ENCODE results near the gene IQCN.
"Not testable (repeated sequence)": the region's sequence is repeated elsewhere in the genome, so short reads cannot be mapped to it uniquely, and the experiment has no call there.

The IQCN gene

GRCh38 chr19:18230941-18231734 lies 43.1 kb downstream of the IQCN start:
- no peak for DNase-seq

DNA sequence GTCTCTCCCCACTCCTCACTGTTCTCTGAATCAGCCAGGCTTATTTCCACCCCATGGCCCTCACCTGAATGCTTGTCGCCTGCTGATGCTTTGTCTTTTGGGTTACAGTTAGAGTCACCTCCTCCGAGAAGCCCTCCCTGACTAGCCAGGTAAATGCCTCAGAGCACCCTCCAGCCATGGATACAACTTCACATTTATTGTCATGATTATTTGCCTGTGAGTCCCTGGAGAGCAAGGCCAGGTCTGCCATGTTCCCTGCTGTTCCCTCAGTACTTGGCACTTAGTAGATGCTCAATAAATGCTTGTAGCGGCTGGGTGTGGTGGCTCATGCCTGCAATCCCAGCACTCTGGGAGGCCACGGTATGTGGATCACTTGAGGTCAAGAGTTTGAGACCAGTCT lies 44.3 kb downstream of the IQCN start:
- no peak for DNase-seq

GRCh38 chr19:18229474-18229873 lies 44.8 kb downstream of the IQCN start:
- no peak for DNase-seq

GRCh38 chr19:18227781-18228271 lies 46.4 kb downstream of the IQCN start:
- no peak for DNase-seq

DNA sequence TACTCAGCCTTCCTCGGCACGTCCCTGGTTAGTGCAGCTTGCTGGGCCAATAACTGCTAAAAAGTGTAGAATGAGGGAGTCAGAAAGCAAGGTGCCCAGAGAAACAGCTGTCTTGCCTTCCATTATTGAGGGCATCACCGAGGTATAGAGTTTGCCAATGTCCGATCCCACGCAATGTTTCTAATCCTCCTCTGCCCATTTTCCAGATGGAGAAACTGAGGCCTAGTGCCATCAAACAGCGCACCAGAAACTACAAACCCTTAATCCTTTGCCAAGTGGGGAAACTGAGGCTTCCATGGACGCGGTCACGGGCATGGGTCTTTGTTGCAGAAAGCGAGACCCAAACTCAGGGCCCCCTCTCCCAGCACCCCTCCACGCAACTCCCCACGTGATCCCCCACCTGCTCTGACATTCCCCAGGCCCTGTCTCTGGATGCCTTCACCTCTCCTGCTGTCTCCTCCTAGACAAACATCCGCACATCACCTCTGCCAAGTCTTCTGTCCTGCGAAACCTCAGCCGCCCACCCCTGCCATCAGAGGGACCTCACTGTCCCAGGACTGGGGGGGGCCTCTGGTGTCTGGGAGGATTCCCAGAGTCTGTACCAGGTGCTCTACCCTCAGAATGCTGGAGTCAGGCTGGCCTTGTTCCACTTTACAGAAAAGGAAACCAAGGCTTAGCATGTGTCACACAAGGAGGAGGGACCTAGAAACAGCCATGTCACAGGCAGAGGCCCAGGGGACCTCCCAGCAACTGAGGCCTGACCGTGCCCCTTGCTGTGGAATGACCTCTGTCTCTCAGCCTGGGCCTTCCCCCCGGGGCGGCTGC lies 47.1 kb downstream of the IQCN start:
- DNase-seq = no peak

- DNase-seq = no peak
Observed at GRCh38 chr19:18225702-18226468, 48.4 kb downstream of the IQCN start, which contains the start of gene PDE4C. PDE4C (minus strand) TSS chr19:18226438; CDS start chr19:18226415, 23 bp downstream.

DNA sequence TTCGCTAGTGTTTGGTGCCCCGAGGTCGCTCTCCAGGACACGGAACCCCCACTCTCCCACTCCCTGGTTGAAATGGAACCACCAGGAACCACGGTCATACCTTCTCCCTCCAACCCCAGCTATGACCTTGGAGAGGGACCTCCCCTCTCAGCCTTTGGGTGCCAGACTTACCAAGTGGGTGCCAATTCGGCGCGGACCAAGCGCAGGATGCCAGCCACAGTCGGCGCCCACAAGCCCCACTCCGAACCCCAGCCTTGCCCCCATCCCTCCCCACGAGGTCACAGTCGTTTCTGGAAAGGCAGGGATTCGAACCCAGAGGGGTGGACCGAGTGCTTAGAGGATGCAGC lies 48.9 kb downstream of the IQCN start:
- DNase-seq = no peak

- DNase-seq = peak; percentile 51
Observed at GRCh38 chr19:18224525-18225354, 49.5 kb downstream of the IQCN start.

- DNase-seq = no peak
Observed at GRCh38 chr19:18223860-18224524, 50.3 kb downstream of the IQCN start.

DNA sequence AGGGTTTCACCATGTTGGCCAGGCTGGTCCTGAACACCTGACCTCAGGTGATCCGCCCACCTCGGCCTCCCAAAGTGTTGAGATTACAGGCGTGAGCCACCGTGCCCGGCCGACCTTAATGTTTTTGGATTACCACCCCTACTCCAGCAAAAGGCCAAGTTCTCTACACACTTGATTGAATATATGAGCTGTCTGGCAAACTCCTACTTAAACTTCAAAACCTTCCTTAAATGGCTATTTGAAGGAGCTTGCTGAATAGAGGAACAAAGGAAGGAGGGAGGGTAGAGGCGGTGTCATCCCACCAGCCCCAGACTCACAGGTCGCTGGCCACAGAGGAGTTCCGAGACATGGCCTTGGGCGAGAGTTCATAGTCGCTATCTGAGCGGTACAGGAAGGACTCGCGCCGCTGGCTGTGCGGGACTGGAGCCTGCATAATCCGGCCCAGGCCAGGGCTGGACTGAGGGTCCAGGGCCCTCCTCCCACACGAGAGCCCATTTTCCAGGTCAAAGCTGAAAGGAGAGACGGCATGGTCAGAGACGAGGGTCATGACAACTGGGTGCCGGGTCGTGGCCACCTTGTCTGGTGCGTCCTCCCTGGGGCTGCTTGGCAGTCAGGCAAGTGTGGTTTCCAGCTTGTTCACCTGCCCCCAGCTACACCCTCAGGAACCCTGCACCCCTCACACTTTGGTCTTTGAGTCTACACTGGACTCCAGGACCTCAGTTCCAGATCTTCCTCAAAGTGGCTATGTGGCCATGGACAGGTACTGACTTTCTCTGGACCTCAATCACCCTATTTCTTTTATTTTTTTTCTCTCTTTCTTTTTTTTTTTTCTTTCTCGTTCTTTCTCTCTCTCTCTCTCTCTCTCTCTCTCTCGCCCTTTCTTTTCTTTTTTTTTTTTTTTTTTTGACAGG lies 52.2 kb downstream of the IQCN start:
- no peak for DNase-seq

DNA sequence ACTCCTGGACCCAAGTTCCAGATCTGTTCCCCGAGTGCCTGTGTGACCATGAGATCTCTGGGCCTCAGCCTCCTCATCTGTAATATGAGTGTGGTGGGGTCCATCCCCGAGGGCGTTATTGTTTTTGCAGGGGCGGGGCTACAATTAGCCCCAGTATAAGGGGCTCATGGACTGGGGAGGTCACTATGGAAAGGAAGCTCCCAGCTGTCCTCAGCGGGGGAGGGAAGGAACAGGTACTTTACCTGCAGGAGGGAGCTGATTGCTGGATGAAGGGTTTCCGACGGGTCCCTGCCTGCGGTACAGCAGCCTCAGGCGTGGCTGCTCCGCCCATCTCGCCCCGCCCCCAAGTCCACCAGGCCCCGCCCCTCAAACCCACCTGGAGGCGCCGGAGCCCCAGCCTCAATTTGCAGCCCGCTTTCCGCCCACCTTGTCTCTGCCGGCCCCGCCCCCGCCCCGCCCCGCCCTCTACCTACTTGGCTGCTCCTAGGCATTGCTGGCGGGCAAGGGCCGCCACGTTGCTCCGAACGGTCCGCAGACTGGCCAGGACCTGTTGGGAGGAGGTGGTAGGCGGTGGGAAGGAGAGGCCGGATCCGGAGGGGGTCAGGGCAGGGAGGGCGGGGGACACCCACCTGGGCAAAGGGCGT lies 53.5 kb downstream of the IQCN start:
- DNase-seq = no peak

DNA sequence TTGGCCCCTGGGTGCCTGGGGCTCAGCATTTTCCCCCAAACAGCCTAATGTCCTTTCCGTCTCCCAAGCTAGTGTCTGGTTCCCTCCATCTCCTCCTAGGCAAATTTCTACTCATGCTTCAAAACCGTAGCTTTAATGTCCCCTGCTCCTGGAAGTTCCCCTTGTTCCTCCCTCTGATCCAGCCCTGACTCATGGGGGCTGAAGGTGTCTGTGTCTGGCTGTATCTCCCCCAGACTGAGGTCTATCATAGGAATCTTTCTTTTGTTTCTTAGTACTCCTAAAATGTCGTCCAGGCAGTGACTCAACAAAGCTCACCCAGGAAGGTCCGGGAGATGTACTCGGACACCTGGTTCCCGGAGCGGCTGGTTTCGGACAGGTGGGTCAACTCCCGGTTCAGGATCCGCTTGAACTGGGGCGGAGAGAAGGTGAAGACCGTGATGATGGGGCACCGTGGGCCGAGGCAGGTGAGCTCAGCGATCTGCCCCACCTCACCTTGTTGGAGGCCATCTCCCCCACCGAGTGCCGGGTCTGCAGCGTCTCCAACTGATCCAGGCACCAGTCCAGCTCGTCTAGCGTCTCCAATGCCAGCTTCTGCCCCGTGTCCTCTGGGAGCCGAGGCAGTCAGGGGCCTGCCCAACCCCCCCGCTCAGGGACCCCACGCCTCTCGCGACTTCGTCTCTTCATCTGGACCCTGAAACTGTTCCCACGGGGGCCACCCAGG lies 54.2 kb downstream of the IQCN start:
- DNase-seq = no peak

GRCh38 chr19:18218600-18218999 lies 55.7 kb downstream of the IQCN start:
- DNase-seq = no peak

DNA sequence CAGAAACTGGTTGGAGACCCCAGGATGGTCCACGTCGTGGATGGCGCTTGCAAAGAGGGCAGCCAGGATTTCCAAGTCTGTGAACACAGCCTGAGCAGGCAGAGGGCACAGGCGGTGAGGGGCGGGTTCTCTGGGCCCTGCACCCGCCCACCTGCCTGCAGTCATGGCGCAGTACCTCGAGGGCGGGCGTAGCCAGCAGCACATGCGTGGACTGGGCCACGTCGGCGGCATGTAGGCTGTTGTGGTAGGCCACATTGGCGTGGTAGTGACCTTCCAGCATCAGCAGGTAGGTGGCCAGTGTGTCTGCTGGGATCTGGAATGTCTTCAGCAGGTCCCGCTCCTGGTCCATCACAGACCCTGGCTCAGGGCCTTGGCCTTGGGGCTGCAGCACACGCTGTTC lies 56.1 kb downstream of the IQCN start:
- DNase-seq = no peak

DNA sequence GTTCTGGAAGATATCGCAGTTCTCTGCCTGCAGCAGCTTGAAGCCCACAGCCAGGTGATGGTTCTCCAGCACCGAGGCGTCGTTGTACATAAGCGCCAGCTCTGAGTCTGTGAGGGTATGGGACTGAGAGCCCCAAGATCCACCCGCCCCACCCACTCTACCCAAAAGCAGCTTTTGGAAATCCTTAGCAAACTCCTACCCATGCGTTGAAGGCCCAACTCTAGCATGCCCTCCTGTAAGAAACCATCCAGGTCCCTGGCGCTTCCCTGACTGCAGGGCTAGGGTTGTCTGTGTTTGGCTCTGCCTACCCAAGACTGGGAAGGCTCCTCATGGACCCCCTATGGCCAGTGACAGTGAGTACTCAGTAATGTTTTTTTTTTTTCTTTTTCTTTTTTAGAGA lies 57.5 kb downstream of the IQCN start:
- DNase-seq = no peak

- DNase-seq = no peak
Observed at GRCh38 chr19:18214779-18215433, 59.3 kb downstream of the IQCN start.

- DNase-seq = no peak
Observed at GRCh38 chr19:18211683-18212082, 62.6 kb downstream of the IQCN start.

GRCh38 chr19:18209912-18210311 lies 64.3 kb downstream of the IQCN start:
- DNase-seq = not testable (repeated sequence)
